Measurements from ENCODE around the gene SUDS3.

Gene SUDS3

DNA sequence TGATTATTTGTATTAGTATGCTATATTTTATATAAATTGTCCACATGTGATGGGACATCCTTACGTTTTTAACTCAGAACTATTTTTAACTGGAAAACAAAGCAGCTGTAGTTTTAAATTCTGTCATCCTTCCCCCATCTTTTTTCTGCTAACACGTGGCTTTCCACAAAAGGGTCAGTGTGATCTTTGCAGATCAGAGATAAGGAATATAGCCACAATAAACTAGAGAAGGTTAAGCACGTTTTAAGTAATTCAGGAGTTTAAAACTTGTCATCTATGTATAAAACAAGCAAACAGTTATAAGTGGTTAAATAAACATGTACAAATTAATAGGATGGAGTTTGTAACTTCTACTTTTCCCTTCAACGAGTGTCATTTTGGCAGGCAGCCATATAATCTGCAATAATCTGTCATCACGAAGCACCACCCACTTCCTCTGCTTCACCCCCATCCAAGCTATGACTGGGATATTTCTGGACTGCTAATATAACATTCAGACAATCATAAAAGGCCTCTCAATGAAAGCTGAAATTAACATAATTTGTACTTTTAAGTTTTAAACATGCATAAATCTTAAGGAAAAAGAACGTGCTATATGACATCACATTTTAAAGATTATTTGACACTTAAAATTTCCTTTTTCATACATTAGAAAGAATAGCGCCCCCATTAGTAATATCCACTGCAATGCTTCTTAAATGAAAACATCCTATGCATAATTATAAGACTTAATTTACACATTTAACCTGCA is 18.9 kb upstream of the SUDS3 start:
- DNase-seq (ENCODE audit: low spot score): peak; percentile 87

DNA sequence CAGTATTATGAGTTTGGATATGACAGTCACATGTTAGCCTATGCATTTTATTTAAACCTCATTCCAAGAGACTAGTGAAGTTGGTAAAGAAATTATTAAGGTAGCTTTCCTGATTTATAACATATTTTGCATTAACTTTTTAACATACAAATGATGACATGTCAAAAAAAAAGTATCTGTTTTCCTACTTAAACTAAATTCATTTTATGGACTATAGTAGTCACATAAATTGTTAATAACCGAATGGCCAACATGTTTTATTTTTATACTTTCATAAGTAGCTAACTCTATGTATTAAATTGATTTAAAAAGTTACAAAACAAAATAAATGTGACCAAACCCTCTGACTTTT is 18.4 kb upstream of the SUDS3 start:
- DNase-seq (ENCODE audit: low spot score): no peak

DNA sequence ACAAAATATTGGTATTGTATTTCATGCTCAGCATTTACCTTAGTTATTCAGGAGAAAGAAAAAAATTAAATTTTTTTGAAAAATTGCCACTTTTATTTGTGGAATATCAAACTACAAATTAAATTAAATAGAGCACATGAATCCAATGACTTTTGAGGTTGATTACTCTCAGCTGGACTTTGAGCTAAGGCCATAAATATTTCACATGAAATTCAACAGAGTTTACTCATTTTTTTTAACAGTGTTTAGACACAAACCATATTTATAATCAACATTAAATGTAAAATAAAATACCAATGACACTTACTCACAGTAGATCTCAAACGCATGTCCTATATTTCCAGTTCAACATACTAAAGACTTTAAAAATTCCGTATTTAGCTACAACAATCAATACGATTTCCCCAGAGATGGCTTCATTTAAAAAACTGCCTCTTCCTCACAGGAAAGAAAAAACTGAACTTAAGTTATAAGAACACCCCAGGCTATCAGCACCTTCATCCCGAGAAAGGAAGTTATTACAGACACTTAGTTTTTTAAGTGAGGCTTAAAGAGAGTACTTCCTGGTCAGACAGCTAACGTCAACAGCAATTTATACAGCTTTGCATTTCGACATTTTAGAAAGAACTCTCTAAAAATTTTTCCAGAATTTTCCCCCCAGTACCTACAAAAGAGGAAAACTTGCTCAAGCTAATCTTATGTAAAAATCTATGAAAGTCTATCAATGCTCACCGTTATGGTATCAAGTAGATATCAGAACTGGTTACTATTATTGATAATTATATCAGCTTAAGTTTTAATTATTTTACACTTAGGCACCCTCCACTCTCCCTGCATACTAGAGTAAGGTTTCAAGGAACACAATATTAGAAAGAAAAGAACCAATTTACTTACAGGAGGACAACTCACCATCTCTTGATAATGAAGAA is 17.5 kb upstream of the SUDS3 start:
- DNase-seq (ENCODE audit: low spot score): peak; percentile 38

DNA sequence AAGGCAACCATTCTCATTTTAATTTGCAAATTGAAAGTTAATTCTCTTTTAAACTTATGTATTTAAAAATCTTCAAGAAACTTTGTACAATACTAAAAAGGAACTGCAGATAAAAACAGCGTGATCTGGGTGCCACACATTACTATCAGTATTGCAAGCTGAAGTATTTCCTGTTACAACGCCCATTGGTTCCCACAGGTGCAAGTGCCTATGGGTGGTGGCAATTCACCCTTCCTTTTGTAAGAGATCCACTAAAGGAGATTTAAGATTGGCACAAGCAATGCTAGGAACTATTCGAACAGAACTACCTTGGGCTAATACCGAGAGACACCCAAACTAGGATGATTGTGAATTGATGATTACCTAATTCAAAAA is 16.8 kb upstream of the SUDS3 start:
- DNase-seq (ENCODE audit: low spot score): peak; percentile 40

DNA sequence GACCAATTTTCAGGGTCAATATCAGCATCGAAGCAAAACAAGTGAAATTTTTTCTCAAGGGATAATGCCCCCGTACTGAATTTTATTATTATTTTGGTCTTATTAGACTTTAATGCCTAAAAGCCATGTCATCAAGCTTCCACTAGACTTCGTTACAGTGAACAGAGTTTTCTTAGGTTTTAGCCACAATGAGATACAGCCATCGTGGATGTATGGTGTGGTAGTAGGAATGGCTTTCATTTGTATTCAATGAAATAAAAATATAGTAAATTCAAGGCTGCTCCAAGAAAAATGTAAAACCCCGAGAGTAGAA is 15.3 kb upstream of the SUDS3 start:
- DNase-seq (ENCODE audit: low spot score): no peak

DNA sequence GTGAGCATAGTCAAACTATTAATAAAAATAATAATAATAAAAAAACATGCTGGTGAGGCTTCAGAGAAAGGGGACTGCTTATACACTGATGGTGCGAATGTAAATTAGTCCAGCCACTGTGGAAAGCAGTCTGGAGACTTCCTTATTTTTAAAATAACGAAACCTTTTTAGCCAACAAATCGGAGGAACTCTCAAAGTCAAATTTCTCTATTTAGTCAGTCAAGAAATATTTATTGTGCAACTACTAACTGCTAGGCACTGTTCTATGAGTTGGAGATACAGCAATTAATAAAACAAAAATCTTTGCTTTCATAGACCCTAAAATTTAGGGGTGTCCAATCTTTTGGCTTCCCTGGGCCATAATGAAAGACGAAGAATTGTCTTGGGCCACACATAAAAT is 14.5 kb upstream of the SUDS3 start:
- DNase-seq (ENCODE audit: low spot score): no peak

DNA sequence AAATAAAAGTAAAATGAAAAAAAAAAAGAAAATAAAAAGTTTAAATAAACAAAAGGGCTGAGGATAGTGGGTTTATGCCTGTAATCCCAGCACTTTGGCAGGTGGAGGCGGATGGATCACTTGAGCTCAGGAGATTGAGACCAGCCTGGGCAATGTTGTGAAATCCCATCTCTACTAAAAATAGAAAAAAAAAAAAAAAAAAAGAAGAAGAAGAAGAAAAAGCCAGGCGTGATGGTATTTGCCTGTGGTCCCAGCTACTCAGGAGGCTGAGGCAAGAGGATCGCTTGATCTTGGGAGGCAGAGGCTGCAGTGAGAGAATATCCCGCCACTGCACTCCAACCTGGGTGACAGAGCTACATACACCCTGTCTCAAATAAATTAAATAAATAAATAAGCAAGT is 7.5 kb upstream of the SUDS3 start:
- no peak for DNase-seq (ENCODE audit: low spot score)

DNA sequence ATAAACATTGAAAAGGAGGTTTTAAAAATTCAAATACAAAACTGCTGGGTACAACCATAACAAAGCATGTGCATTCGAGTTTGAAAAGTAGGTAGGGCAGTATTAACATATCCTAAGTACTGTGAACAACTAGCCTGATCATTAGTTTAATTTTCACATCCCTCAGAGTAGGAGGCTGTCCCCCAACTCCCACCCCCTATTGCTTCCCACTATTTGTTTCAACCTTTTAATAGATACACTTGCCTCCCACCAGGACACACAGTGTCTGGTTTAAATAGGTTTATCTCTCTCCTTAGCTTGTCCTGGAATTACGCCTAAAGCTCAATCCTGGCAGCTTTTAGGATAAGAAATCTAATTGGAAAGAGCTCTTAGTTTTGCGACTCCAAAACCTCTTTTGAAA is 5.8 kb upstream of the SUDS3 start:
- DNase-seq (ENCODE audit: low spot score): no peak

DNA sequence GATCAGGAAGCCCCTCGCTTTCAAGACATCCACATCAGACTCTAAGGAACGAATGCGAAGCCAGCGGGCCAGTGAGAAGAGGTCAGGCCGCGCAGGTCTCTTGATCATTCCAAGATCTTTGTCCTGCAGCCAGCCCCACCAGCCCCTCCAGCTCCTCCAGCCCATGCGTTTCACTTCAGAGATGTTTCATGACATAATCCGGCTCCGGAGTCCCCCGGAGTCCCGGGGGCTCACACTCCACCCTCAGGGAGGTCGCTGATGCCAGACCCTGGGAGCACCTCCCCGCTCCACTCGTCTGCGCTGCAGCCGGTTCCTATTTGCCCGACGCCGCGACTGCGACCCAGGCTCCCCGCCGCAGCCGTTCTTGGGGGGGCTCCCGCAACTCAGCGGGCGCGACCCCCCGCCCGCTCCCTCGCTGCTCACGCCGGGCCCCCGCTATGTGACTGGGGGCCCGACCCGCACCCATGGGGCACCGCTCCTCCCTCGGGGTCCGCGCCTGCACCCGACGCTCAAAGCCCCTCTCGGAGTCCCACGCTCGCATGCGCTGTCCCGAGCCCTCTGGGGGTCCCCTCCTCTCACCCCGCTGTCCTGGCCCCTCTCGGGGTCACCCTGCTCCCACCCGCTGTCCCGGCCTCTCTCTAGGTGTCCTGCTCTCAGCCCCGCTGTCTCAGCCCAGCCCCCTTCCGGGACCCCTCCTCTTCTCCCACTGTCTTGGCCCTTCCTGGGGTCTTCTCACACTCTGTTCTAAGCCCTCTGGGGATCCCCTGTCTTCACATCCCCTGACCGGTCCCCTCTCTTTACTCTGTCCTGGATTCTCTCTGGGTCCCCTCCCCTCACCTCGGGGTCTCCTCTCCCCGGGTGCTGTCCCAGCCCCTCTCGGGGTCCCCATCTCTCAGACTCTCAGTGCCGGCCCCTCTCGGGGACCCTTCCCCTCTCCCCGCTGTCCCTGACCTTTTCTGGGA is 4.8 kb upstream of the SUDS3 start:
- DNase-seq (ENCODE audit: low spot score): no peak

DNA sequence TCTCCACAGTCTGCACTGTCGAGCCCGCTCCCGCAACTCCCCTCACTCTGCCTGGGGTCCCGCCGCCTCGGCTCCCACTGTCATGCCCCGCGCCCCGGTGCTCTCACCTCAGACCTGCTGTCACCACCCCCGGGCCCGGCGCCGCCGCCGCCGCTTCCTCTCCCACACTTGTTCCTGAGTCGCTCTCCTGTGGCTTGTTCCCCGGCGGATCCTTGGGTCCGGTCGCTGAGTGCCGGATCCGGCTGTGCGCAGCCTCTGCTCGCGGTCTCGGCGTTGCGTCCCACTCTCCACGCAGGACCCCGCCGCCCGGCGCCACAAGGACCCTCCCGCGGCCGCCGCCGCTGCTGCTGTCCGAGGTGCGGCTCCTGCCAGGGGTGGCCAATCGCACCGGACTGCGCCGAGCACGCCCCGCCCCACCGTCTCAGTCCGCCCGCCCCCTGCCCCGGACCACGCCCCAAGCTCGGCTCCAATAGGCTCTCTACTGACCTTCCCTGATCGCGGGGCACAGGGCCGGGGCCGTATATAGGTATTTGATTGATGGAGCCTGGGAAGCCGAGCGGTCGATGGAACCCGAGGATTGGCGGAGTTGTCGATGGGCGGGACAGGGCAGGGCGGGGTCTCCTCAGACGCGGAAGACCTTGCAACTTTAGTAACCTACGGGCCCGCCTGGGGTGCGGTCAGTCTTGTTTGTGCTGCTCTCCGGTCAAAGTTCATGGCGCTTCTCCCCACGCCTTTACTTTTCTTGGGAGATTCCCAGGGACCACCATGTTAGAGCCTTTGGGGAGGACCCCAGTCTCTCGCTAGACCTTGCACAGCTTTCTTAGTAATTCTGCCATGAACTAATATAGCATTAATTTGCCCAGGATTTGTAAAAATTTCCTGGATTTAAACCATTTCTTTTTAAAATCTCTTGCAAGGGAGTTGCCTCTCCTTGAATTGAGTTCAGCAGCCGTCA is 3.5 kb upstream of the SUDS3 start, which contains the start of gene TAOK3:
TSS of gene TAOK3 (minus strand) at position 367 of the 955 bp plus-strand sequence. CDS start 117,340 bp downstream, outside the sequence.
- peak; percentile 99 for DNase-seq (ENCODE audit: low spot score)

DNA sequence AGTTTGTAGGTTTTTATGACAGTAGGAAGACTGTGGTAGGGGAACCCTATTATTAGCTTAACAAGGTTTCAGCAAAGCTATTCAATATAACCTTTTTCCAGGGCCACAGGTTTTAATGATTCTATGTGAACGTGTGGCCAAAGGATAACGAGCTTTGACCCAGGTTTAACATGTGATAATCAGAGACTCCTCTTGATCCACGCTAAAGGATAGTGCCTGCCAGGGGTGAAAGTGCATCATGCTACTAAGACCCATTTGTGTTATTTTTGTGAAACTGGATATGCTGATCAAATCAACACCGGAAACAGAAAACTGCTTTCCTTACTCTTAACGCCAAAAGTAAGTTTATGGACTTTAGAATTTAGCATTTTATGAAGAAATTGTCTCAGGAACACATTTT is 2.7 kb upstream of the SUDS3 start:
- DNase-seq (ENCODE audit: low spot score): peak; percentile 29

DNA sequence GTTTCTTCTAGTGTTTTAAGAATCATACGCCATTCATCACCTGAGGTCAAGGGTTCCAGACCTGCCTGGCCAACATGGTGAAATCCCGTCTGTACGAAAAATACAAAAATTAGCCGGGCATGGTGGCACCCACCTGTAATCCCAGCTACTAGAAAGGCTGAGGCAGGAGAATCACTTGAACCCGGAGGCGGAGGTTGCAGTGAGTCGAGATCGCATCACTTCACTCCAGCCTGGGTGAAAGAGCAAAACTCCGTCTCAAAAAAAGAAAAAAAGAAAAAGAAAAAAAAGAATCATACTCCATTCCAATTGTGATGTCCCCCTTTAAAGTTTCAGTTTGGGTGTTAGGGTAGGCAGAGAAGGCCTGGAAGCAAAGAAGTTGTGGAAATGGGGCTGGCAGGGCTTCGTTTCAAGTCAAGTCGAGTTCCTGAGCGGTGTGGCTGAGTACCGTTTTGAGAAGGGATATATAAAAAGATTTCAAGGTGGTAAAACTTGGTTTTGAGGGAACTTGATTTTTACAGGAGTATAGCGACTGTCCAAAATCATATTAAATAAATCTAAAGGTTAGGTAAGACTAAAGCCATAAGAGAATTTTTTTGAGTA is 2.1 kb upstream of the SUDS3 start:
- no peak for DNase-seq (ENCODE audit: low spot score)

DNA sequence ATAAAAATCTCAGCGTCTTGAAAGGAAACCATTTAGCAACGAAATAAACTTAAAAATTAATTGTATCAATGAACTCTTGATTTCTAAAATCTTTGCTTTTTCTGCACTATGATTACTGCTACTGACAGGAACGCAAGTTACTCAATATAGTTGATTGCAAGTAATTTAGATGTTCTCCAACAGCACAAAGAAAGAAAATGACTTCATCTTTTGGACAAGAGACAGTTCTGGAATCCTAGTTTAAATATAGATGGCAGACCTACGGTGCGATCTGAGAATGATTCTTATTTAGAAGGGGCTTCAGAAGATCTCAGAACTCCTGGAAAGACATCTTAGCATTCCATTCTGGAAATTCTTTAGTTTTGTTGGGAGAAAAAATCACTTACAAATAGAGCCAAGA is 1.4 kb upstream of the SUDS3 start:
- DNase-seq (ENCODE audit: low spot score): no peak

DNA sequence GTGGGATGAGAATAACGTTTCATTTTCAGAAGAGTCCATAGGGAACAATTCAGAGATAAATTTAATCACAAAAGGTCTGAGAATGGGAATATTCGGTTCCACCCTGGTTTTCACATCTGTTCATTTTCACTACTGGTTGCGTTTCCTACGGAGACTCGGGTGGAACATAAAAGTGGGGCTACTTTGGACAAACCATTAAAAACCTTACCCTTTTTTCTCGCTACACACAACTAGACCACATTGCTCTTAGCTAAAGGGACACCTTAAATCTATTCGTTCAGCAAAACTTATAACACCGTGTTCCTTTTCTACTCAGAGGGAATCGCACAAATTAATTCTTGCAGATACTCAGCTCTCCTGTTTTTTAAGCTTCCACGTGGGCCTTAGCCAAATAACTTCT is 1.0 kb upstream of the SUDS3 start:
- DNase-seq (ENCODE audit: low spot score): no peak

DNA sequence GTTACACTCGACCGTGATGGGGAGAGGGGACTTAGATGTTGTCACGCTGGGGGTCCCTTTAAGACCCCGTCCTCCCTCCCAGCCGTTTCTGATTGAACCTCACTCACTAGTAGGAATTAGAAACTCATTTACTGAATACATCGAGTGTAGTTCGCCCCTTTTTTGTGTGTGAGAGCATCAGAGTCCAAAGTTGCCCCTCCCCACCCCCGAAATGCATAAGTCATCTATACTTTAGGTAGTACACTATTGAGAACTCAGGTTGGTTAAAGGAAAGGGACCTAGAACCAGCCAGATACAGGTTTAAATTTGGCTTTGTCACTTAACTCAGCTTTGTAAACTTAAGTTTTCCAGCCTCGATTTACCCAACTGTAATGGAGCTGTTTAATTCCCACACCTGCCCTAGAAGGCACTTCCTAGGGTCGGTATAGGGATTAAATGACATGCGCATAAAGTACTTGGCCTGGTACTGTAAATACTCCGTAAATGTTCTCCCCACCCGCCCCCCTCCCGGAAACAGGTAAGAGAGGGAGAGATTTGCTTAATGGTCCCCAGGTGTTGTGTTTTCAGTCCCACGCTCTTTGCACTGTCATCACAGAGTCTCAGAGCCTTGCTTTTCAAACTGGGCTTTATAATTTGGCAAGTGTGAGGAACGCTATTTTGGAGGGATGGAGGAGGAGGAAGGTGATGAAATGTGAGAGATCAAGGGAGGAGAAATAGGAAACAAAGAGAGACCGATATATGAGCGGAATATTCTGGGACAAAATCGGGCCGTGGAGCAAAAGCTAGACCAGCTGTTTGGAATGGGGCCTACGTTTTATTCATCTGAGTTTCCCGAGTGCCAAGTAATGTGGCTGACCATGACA is 897 bp downstream of the SUDS3 start:
- DNase-seq (ENCODE audit: low spot score): peak; percentile 29

DNA sequence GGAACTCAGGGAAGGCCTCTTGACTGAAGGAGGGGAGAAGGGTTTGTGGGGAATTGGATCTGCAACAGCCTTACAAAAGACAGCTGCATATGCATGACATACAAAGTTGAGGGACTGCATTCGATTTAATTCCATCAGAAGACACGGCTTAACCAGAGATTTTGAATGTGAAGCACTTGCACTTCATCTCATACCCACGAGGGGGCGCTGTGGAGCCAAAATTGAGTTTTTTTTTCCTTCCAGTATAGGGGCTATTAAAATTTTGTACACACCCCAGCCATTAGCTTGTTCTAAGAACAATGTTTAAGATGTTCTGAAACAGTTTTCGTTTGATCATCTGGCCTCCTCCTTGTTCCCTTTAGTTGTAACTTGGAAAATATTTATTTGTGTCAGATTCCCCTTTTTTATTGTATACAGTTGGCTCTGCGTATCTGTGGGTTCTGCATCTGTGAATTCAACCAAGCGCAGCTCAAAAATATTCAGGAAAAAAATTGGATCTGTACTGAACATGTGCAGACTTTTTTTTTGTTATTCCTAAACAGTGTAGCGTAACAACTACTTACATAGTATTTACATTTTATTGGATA is 1.6 kb downstream of the SUDS3 start:
- peak; percentile 78 for DNase-seq (ENCODE audit: low spot score)

DNA sequence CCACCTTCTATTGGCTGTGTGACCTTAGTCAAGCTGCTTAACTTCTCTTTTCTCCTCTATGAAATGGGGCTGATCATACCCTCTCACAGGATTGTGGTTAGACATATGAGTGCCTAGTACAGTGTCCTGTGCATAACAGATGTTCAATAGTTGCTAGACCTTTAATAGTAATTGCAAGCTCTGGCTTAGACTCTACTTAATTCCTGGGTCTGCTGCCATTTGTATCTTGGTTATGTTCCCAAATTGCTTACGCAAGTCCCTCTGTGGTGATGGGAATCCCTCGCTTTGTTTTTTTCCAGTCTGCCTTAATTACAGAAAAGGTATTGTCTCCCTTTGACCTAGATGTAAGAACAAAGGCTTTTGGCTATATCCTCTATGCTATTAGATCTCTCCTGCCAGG is 15.1 kb downstream of the SUDS3 start:
- no peak for DNase-seq (ENCODE audit: low spot score)

DNA sequence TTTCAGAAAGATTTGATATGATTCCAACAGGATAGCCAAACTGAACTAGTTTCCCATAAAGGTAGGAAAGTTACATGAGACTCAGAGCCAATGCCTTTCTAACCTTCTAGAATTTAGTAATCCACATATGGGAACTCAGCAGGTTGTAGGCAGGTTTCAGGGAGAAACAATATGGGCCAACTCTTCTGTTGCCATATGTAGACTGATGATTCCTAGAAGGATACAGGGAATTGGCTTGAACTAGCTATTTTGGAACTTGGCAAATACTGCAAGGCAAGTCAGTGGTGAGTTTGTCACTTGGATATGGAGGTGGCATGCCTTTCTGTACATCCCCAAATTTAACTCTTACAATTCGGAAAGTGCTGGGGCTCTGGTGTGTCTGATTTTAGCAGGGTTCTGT is 15.5 kb downstream of the SUDS3 start:
- DNase-seq (ENCODE audit: low spot score): no peak

DNA sequence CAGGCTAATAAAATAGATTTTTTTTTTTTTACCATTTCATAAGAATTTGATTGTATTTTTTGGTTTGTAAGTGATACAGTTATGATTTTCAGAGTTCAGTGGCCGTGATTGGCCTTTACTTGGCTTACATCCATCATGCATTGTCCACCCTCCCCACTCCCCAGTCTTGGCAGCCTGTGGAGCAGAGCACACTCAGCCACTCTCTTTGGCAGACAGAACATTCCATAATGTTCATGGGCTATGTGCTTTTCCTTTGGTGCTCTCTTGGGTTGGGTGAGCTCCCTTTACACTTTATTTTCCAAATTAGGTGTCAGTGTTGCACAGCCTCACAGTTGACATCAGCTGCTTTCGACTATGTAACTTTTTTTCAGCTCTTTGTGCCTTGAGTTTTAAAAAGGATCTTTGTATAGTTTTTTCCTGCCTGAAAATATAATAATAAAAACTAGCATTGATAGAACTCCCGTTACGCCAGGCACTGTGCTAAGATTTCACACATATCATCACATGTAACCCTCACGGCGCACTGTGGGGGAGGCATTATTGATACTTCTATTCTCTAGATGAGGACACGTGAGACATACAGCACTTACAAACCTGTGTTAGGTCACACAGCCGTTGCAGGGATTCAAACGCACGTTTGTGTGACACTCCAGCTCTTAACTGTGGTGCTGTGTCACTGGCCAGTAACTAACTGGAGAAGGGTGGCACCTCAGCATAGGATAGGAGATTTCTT is 21.5 kb downstream of the SUDS3 start:
- no peak for DNase-seq (ENCODE audit: low spot score)
